HepG2 (cell line): ENCODE results near the gene TLX1. TPM values are rescaled to one million over a fixed set of nuclear protein-coding genes. Genes with fewer than 3 reads are reported as not detected.

Experiments
- CCAR2 ChIP-seq: fragments of 200-400 bp; formaldehyde crosslinking; optimal IDR thresholded peaks from 2 replicates; pipeline ENCODE3; 2018; ENCODE audit warnings: low read depth, mild to moderate bottlenecking, low read length, moderate library complexity
- DNMT1 ChIP-seq: sonication (generic); formaldehyde crosslinking; IDR thresholded peaks from 2 replicates; pipeline ENCODE4 v1.5.1; 2020; ENCODE audit warnings: mild to moderate bottlenecking, missing genetic modification reagents
- FOXO1 ChIP-seq: sonication (generic); formaldehyde crosslinking; IDR thresholded peaks from 2 replicates; pipeline ENCODE4 v1.4.0; 2020; ENCODE audit warnings: missing genetic modification reagents
- GTF2F1 ChIP-seq: fragments of 150-350 bp; IDR thresholded peaks from 2 replicates; pipeline ENCODE4 v1.6.1; 2014; ENCODE audit warnings: low read length
- JUN ChIP-seq: sonication (generic); formaldehyde crosslinking; IDR thresholded peaks from 2 replicates; pipeline ENCODE4 v1.4.0; 2020; ENCODE audit warnings: mild to moderate bottlenecking, missing genetic modification reagents
- KMT2A ChIP-seq: sonication (generic); formaldehyde crosslinking; IDR thresholded peaks from 2 replicates; pipeline ENCODE4 v1.4.0; 2020; ENCODE audit warnings: missing genetic modification reagents
- LCORL ChIP-seq, 2 experiments: fragments of 450-650 bp in 1 of 2; sonication (generic) in 1 of 2; formaldehyde crosslinking in 1 of 2; IDR thresholded peaks; 2 replicates each; pipeline versions ENCODE4 v1.5.0 to v1.6.1; 2017 to 2020; ENCODE audit warnings: antibody characterized with exemption in 1 of 2, missing genetic modification reagents in 1 of 2
- MAZ ChIP-seq, 2 experiments: sonication (generic) in 1 of 2; formaldehyde crosslinking in 1 of 2; IDR thresholded peaks; 2 replicates each; pipeline versions ENCODE4 v1.5.0 to v1.6.1; 2012 to 2020; ENCODE audit warnings: low read depth in 2 of 2, mild to moderate bottlenecking in 2 of 2, borderline replicate concordance in 1 of 2, improper control_type of control experiment in 1 of 2, low read length in 1 of 2, missing genetic modification reagents in 1 of 2, moderate library complexity in 1 of 2
- ONECUT2 ChIP-seq: sonication (generic); formaldehyde crosslinking; IDR thresholded peaks from 2 replicates; pipeline ENCODE4 v1.4.0; 2020; ENCODE audit warnings: missing genetic modification reagents
- PCBP2 ChIP-seq: fragments of 200-400 bp; formaldehyde crosslinking; optimal IDR thresholded peaks from 2 replicates; pipeline ENCODE3; 2018; ENCODE audit warnings: low read length, low read depth; ENCODE audit not compliant: poor library complexity, severe bottlenecking
- RERE ChIP-seq: IDR thresholded peaks from 2 replicates; pipeline ENCODE4 v1.6.1; 2016; ENCODE audit warnings: low read depth, missing genetic modification reagents, missing compliant biosample characterization
- SMC3 ChIP-seq: IDR thresholded peaks from 2 replicates; pipeline ENCODE4 v1.6.1; 2011; ENCODE audit warnings: low read length, improper control_type of control experiment
- SOX6 ChIP-seq, 2 experiments: fragments of 450-650 bp in 1 of 2; sonication (generic) in 1 of 2; formaldehyde crosslinking in 1 of 2; IDR thresholded peaks; 2 replicates each; pipeline versions ENCODE4 v1.4.0 to v1.6.1; 2017 to 2020; ENCODE audit warnings: antibody characterized with exemption in 1 of 2, mild to moderate bottlenecking in 1 of 2, missing genetic modification reagents in 1 of 2
- YY1 ChIP-seq: IDR thresholded peaks from 2 replicates; pipeline ENCODE4 v1.6.1; 2011; ENCODE audit warnings: low read length, low read depth, moderate library complexity, mild to moderate bottlenecking; ENCODE audit not compliant: insufficient read depth, insufficient replicate concordance
- ZBTB20 ChIP-seq: sonication (generic); formaldehyde crosslinking; IDR thresholded peaks from 2 replicates; pipeline ENCODE4 v1.8.1; 2023; ENCODE audit warnings: missing genetic modification reagents, low read depth, mild to moderate bottlenecking, borderline replicate concordance
- ZBTB39 ChIP-seq: sonication (generic); formaldehyde crosslinking; IDR thresholded peaks from 2 replicates; pipeline ENCODE4 v1.5.0; 2020; ENCODE audit warnings: missing genetic modification reagents
- ZFP1 ChIP-seq: IDR thresholded peaks from 2 replicates; pipeline ENCODE4 v1.6.1; 2016
- ZFP36 ChIP-seq: fragments of 150-350 bp; IDR thresholded peaks from 2 replicates; pipeline ENCODE4 v1.6.1; 2018; ENCODE audit warnings: borderline replicate concordance, low read length, low read depth; ENCODE audit not compliant: partially characterized antibody
- ZNF225 ChIP-seq: sonication (generic); formaldehyde crosslinking; IDR thresholded peaks from 2 replicates; pipeline ENCODE4 v1.4.0; 2020; ENCODE audit warnings: mild to moderate bottlenecking, missing genetic modification reagents
- ZNF556 ChIP-seq: sonication (generic); formaldehyde crosslinking; IDR thresholded peaks from 2 replicates; pipeline ENCODE4 v1.4.0; 2020; ENCODE audit warnings: mild to moderate bottlenecking, missing genetic modification reagents, borderline replicate concordance
- ZNF614 ChIP-seq: IDR thresholded peaks from 2 replicates; pipeline ENCODE4 v1.6.1; 2018; ENCODE audit warnings: missing biosample characterization, missing genetic modification reagents, inconsistent platforms, borderline replicate concordance
- ZNF644 ChIP-seq: IDR thresholded peaks from 2 replicates; pipeline ENCODE4 v1.6.1; 2016; ENCODE audit warnings: low read depth
- ZNF75D ChIP-seq: sonication (generic); formaldehyde crosslinking; IDR thresholded peaks from 2 replicates; pipeline ENCODE4 v1.8.1; 2023; ENCODE audit warnings: missing genetic modification reagents, mild to moderate bottlenecking, borderline replicate concordance
- ZNF878 ChIP-seq: sonication (generic); formaldehyde crosslinking; IDR thresholded peaks from 2 replicates; pipeline ENCODE4 v1.8.1; 2023; ENCODE audit warnings: mild to moderate bottlenecking, missing genetic modification reagents, moderate library complexity
- polyA plus RNA-seq, 8 experiments: library from polyadenylated mRNA; depleted of rRNA in 3 of 8; stranded (reverse) in 7 of 8; unstranded in 1 of 8; fragments of >200 nt; fragmentation: Illumina TruSeq in 4 of 8; extraction: Trizol in 4 of 8; gene quantifications; 2 replicates each; pipeline versions ENCODE4 v1.2.1 to v1.2.3, GENCODE V29; 2011 to 2016; ENCODE audit warnings: low read depth in 4 of 8, missing spikeins in 1 of 8, mixed read lengths in 1 of 8; ENCODE audit not compliant: insufficient read depth in 1 of 8
- total RNA-seq, 5 experiments: library from RNA; depleted of rRNA; stranded (reverse); fragments of >200 nt; fragmentation: Illumina TruSeq; extraction: Trizol; gene quantifications; 2 replicates each; pipeline ENCODE4 v1.2.3, GENCODE V29; 2016; ENCODE audit warnings: low read depth in 1 of 5

Gene TLX1
- total and polyA plus RNA-seq, 2 of the 13 experiments (the other 11 are each of a cell fraction or from before 2014, with no cell fraction given), result 0.07 to 0.26 TPM

GRCh38 chr10:101092881-101093354 is 38.2 kb upstream of the TLX1 start (continued):
- no peak for TF ChIP-seq ZNF644
- TF ChIP-seq ONECUT2 (CRISPR knock-in tag), result no peak
- no peak for TF ChIP-seq ZBTB39 (CRISPR knock-in tag)
- no peak for TF ChIP-seq ZFP1
- TF ChIP-seq CCAR2, result no peak
- no peak for TF ChIP-seq SMC3
- no peak for TF ChIP-seq YY1
- no peak for TF ChIP-seq MAZ (IDR thresholded peaks at IDR 0.05; ENCODE audit: borderline replicate concordance, low read depth, low read length)
- peak; percentile 44; the same call in 1 of the 2 replicates for TF ChIP-seq MAZ (CRISPR knock-in tag; IDR thresholded peaks at IDR 0.05; ENCODE audit: low read depth)
- TF ChIP-seq FOXO1 (CRISPR knock-in tag), result no peak
- no peak for TF ChIP-seq GTF2F1
- no peak for TF ChIP-seq DNMT1 (CRISPR knock-in tag)
- no peak for TF ChIP-seq ZNF225
- no peak for TF ChIP-seq JUN (CRISPR knock-in tag)
- no peak for TF ChIP-seq LCORL (IDR thresholded peaks at IDR 0.05)
- peak; percentile 65; the same call in 1 of the 2 replicates for TF ChIP-seq LCORL (CRISPR knock-in tag; IDR thresholded peaks at IDR 0.05)
- TF ChIP-seq ZNF556 (CRISPR knock-in tag), result no peak
- no peak for TF ChIP-seq SOX6 (IDR thresholded peaks at IDR 0.05)
- TF ChIP-seq SOX6 (CRISPR knock-in tag; IDR thresholded peaks at IDR 0.05), result no peak
- no peak for TF ChIP-seq ZBTB20 (CRISPR knock-in tag)
- TF ChIP-seq RERE (CRISPR knock-in tag), result peak; percentile 63; the same call in 1 of the 2 replicates
- TF ChIP-seq ZNF75D (CRISPR knock-in tag), result no peak
- TF ChIP-seq ZNF614 (CRISPR knock-in tag), result peak; percentile 32; the same call in 1 of the 2 replicates
- TF ChIP-seq ZNF878 (CRISPR knock-in tag), result no peak
- no peak for TF ChIP-seq KMT2A (CRISPR knock-in tag)
- TF ChIP-seq PCBP2, result no peak
- TF ChIP-seq ZFP36, result no peak
